Nephron (organoid): ENCODE data around the gene COL28A1.
A peak's percentile ranks its signal among the peaks of the same experiment; 100 is the strongest.

Experiments
- H3K27ac Mint-ChIP-seq, 3 experiments: 2 replicates each; pipeline ENCODE4 v1.8.0; 2020; ENCODE audit warnings: mixed read lengths in 3 of 3, mild to moderate bottlenecking in 2 of 3, moderate library complexity in 1 of 3
- H3K27me3 Mint-ChIP-seq: 2 replicates; pipeline ENCODE4 v1.8.0; 2021; ENCODE audit warnings: low read depth, mild to moderate bottlenecking, moderate library complexity, mixed read lengths
- H3K36me3 Mint-ChIP-seq: 2 replicates; pipeline ENCODE4 v1.8.0; 2020; ENCODE audit warnings: low read depth, mixed read lengths
- H3K4me1 Mint-ChIP-seq: 2 replicates; pipeline ENCODE4 v1.8.0; 2020; ENCODE audit warnings: mixed read lengths
- H3K4me3 Mint-ChIP-seq, 3 experiments: 2 replicates each; pipeline ENCODE4 v1.8.0; 2020; ENCODE audit warnings: mild to moderate bottlenecking in 3 of 3, mixed read lengths in 3 of 3, moderate library complexity in 2 of 3
- H3K9me3 Mint-ChIP-seq: 2 replicates; pipeline ENCODE4 v1.8.0; 2020; ENCODE audit warnings: mixed read lengths
- CTCF ChIP-seq, 3 experiments: fragments of 200-600 bp; sonication (generic); IDR thresholded peaks; one replicate each; pipeline ENCODE4 v1.5.0; 2021; ENCODE audit warnings: antibody characterized with exemption in 3 of 3; ENCODE audit not compliant: unreplicated experiment in 3 of 3

Gene COL28A1

GRCh38 chr7:7324698-7325097 is 211.0 kb downstream of the COL28A1 start:
- H3K27ac Mint-ChIP-seq: no peak overlapping the region
- H3K27me3 Mint-ChIP-seq: peaks cover 7% of the 10 kb centered on the region
- H3K4me1 Mint-ChIP-seq: peaks cover 23% of the 10 kb centered on the region
- TF ChIP-seq CTCF (IDR thresholded peaks at IDR 0.05; ENCODE audit: unreplicated experiment in 3 of 3): no peak
- H3K4me3 Mint-ChIP-seq: no peak overlapping the region
- no peaks in the 10 kb centered on the region for H3K9me3 Mint-ChIP-seq
- H3K36me3 Mint-ChIP-seq: no peaks in the 10 kb centered on the region

DNA sequence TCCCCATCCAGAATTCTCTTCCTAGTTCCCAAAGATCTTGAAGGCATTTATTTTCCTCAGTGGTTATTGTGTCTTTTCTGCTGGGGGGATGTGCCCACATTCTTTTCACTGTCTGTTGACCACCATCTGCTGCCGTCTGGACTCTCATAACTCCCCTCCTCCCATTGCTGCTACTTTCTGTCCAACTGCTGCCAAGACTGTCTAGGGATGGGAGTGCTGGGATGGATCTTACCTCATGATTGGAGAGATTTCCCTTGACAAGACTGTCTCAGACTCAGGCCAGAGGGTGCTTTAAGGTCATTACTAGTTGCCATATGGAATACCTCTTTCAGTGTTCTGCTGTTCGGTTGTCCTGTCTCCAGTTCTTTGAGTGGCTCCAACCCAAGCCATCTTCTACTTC is 211.8 kb downstream of the COL28A1 start:
- Mint-ChIP-seq H3K27ac (peak overlapping the region in 1 of 3 experiments; percentile 69), H3K27me3 (peaks cover 7% of the 10 kb centered on the region), H3K9me3 (no peaks in the 10 kb centered on the region), H3K4me3 (no peak overlapping the region), H3K36me3 (no peaks in the 10 kb centered on the region), H3K4me1 (peaks cover 23% of the 10 kb centered on the region)
- no peak for TF ChIP-seq CTCF (IDR thresholded peaks at IDR 0.05; ENCODE audit: unreplicated experiment in 3 of 3)

DNA sequence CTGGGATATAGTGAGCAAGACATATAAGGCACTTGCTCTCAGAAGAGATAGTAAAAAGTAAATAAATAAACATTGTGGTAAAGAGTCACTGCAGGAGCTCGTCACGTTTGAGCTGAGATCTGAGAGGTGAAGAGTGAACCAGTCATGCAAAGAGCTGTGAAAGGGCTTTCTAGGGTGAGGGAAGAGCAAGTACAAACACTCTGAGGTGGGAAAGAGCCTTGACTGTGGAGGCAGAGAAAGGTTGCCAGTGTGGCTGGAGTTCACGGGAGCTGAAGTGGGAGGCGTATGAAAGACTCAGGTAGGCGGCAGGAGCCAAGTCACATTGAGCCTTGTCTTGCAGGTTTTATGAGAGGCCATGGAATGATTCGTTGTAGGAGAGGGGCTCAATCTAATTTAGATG is 212.3 kb downstream of the COL28A1 start:
- Mint-ChIP-seq H3K9me3 (no peaks in the 10 kb centered on the region), H3K36me3 (no peaks in the 10 kb centered on the region), H3K27me3 (peaks cover 2% of the 10 kb centered on the region), H3K27ac (peak overlapping the region in 1 of 3 experiments; percentile 69), H3K4me1 (peaks cover 23% of the 10 kb centered on the region), H3K4me3 (peak overlapping the region in 1 of 3 experiments; percentile 4)
- no peak for TF ChIP-seq CTCF (IDR thresholded peaks at IDR 0.05; ENCODE audit: unreplicated experiment in 3 of 3)

DNA sequence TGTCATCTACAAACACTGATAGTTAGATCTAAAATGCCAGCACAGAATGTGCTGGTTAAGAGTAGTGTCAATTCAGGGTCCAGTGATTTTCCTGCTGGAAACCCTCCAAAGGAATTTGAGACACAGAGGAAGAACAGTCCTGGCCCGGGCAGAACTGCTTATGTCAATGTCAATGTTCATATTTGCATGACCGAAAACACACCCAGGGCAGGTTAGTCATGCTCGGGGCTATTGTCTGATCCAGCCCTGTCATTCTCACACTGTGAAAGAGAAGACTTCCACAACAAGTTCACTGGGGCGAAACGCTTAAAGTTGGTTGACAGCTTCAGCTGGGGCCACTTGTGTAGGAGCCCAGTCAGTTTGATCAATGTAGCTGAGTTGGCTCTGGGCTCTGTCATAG is 214.0 kb downstream of the COL28A1 start:
- Mint-ChIP-seq H3K27me3 (no peaks in the 10 kb centered on the region), H3K36me3 (no peaks in the 10 kb centered on the region), H3K4me3 (no peak overlapping the region), H3K27ac (peak overlapping the region; percentile 27 to 50 (median 34)), H3K9me3 (no peaks in the 10 kb centered on the region), H3K4me1 (peaks cover 23% of the 10 kb centered on the region)
- TF ChIP-seq CTCF (IDR thresholded peaks at IDR 0.05; ENCODE audit: unreplicated experiment in 3 of 3): no peak

GRCh38 chr7:7318601-7319000 is 217.1 kb downstream of the COL28A1 start:
- Mint-ChIP-seq H3K36me3 (no peaks in the 10 kb centered on the region), H3K27ac (no peak overlapping the region), H3K4me3 (no peak overlapping the region), H3K9me3 (no peaks in the 10 kb centered on the region), H3K4me1 (peaks cover 19% of the 10 kb centered on the region), H3K27me3 (no peaks in the 10 kb centered on the region)
- no peak for TF ChIP-seq CTCF (IDR thresholded peaks at IDR 0.05; ENCODE audit: unreplicated experiment in 3 of 3)

DNA sequence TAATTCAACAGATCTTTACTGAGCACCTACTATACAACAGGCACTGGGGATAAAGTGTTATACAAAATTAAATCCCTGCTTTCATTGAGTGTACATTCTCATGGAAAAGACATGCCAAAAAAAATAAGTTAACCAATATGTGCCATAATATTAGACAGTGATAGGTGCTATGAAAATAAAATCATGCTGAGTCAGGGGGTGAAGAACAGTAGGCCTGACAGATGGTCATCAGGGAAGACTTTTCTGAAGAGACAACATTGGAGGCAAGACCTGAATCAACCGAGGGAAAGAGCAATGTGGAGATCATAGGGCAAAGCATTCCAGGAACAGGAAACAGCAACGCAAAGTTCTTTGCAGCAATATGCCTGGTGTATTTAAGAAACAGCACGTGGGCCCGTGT is 217.8 kb downstream of the COL28A1 start:
- no peaks in the 10 kb centered on the region for H3K36me3 Mint-ChIP-seq
- H3K4me1 Mint-ChIP-seq: peaks cover 13% of the 10 kb centered on the region
- H3K27me3 Mint-ChIP-seq: no peaks in the 10 kb centered on the region
- no peaks in the 10 kb centered on the region for H3K9me3 Mint-ChIP-seq
- TF ChIP-seq CTCF (IDR thresholded peaks at IDR 0.05; ENCODE audit: unreplicated experiment in 3 of 3): no peak
- no peak overlapping the region for H3K4me3 Mint-ChIP-seq
- no peak overlapping the region for H3K27ac Mint-ChIP-seq
